HEK293 (cell line): ENCODE data around the gene FRMPD4.

Experiments used
- CTCF ChIA-PET: fragments of 350-600 bp; formaldehyde crosslinking; extraction: SDS; loops from one replicate; lab custom pipeline; 2021; ENCODE audit warnings: antibody characterized with exemption; lab: Yijun Ruan, JAX
- POLR2A ChIA-PET: fragments of 300-600 bp; formaldehyde crosslinking; extraction: SDS; loops from one replicate; lab custom pipeline; 2020; ENCODE audit warnings: antibody characterized with exemption, inconsistent platforms; lab: Yijun Ruan, JAX
- H3K27ac ChIP-seq: fragments of 200-500 bp; sonication (Bioruptor generic); 2 replicates; pipeline ENCODE4 v1.5.1; 2014; ENCODE audit warnings: low read depth, low read length, control low read depth, inconsistent platforms; ENCODE audit errors: extremely low read depth
- H3K36me3 ChIP-seq, 2 experiments: fragments of 200-500 bp in 1 of 2; sonication (Bioruptor generic) in 1 of 2; 1 replicate in 1 of 2; 2 replicates in 1 of 2; pipeline ENCODE4 v1.5.1; 2014 to 2017; ENCODE audit warnings: inconsistent platforms in 2 of 2, low read length in 2 of 2; ENCODE audit not compliant: control insufficient read depth in 2 of 2, insufficient read depth in 1 of 2
- H3K4me1 ChIP-seq: fragments of 200-500 bp; sonication (Bioruptor generic); 2 replicates; pipeline ENCODE4 v1.5.1; 2014; ENCODE audit warnings: mild to moderate bottlenecking, low read length, inconsistent platforms; ENCODE audit not compliant: control insufficient read depth, insufficient read depth
- H3K4me3 ChIP-seq: 2 replicates; pipeline ENCODE4 v1.5.1; 2011; ENCODE audit warnings: low read depth, mild to moderate bottlenecking, control low read depth, low read length, moderate library complexity
- H3K9me3 ChIP-seq: fragments of 200-500 bp; sonication (Bioruptor generic); 2 replicates; pipeline ENCODE4 v1.5.1; 2014; ENCODE audit warnings: low read depth, low read length, inconsistent platforms; ENCODE audit not compliant: control insufficient read depth, insufficient read depth
- GLIS1 ChIP-seq: fragments of 450-650 bp; formaldehyde crosslinking; IDR thresholded peaks from 2 replicates; pipeline ENCODE4 v1.5.1; 2016; ENCODE audit warnings: missing biosample characterization, missing genetic modification characterization
- OSR2 ChIP-seq: fragments of 450-650 bp; formaldehyde crosslinking; IDR thresholded peaks from 2 replicates; pipeline ENCODE4 v1.5.1; 2016; ENCODE audit warnings: missing biosample characterization, missing genetic modification characterization
- SCRT1 ChIP-seq: fragments of 450-650 bp; formaldehyde crosslinking; IDR thresholded peaks from 2 replicates; pipeline ENCODE4 v1.5.1; 2016; ENCODE audit warnings: missing biosample characterization, missing genetic modification characterization, borderline replicate concordance
- ZBTB48 ChIP-seq: fragments of 450-650 bp; formaldehyde crosslinking; IDR thresholded peaks from 2 replicates; pipeline ENCODE4 v1.5.1; 2016; ENCODE audit warnings: missing biosample characterization, missing genetic modification characterization
- ZBTB8A ChIP-seq: fragments of 450-650 bp; formaldehyde crosslinking; IDR thresholded peaks from 2 replicates; pipeline ENCODE4 v1.5.1; 2016; ENCODE audit warnings: missing biosample characterization, missing genetic modification characterization
- ZFP3 ChIP-seq: fragments of 450-650 bp; formaldehyde crosslinking; IDR thresholded peaks from 2 replicates; pipeline ENCODE4 v1.5.1; 2016; ENCODE audit warnings: low read depth, missing biosample characterization, missing genetic modification characterization
- ZFP41 ChIP-seq: fragments of 450-650 bp; formaldehyde crosslinking; IDR thresholded peaks from 2 replicates; pipeline ENCODE4 v1.5.1; 2016; ENCODE audit warnings: missing biosample characterization, missing genetic modification characterization, borderline replicate concordance
- ZNF10 ChIP-seq: fragments of 450-650 bp; formaldehyde crosslinking; IDR thresholded peaks from 2 replicates; pipeline ENCODE4 v1.5.1; 2017; ENCODE audit warnings: missing biosample characterization, missing genetic modification characterization
- ZNF138 ChIP-seq: fragments of 450-650 bp; formaldehyde crosslinking; IDR thresholded peaks from 2 replicates; pipeline ENCODE4 v1.5.1; 2016; ENCODE audit warnings: missing biosample characterization, missing genetic modification characterization, borderline replicate concordance
- ZNF157 ChIP-seq: fragments of 450-650 bp; formaldehyde crosslinking; IDR thresholded peaks from 2 replicates; pipeline ENCODE4 v1.5.1; 2016; ENCODE audit warnings: missing biosample characterization, missing genetic modification characterization
- ZNF223 ChIP-seq: fragments of 450-650 bp; formaldehyde crosslinking; IDR thresholded peaks from 2 replicates; pipeline ENCODE4 v1.5.1; 2016; ENCODE audit warnings: missing biosample characterization, missing genetic modification characterization
- ZNF24 ChIP-seq: fragments of 450-650 bp; formaldehyde crosslinking; IDR thresholded peaks from 2 replicates; pipeline ENCODE4 v1.5.1; 2016; ENCODE audit warnings: missing biosample characterization, missing genetic modification characterization
- ZNF335 ChIP-seq: fragments of 450-650 bp; formaldehyde crosslinking; conservative IDR thresholded peaks from 2 replicates; pipeline ENCODE4 v1.5.1; 2016; ENCODE audit warnings: missing biosample characterization, missing genetic modification characterization
- ZNF391 ChIP-seq: fragments of 450-650 bp; formaldehyde crosslinking; IDR thresholded peaks from 2 replicates; pipeline ENCODE4 v1.5.1; 2016; ENCODE audit warnings: low read depth, missing biosample characterization, missing genetic modification characterization, borderline replicate concordance
- ZNF404 ChIP-seq: fragments of 450-650 bp; formaldehyde crosslinking; IDR thresholded peaks from 2 replicates; pipeline ENCODE4 v1.5.1; 2017; ENCODE audit warnings: missing biosample characterization, missing genetic modification characterization
- ZNF416 ChIP-seq: fragments of 450-650 bp; formaldehyde crosslinking; IDR thresholded peaks from 2 replicates; pipeline ENCODE4 v1.5.1; 2016; ENCODE audit warnings: missing biosample characterization, missing genetic modification characterization
- ZNF596 ChIP-seq: fragments of 450-650 bp; IDR thresholded peaks from 2 replicates; pipeline ENCODE4 v1.5.0; 2018; ENCODE audit warnings: missing biosample characterization, mild to moderate bottlenecking, missing genetic modification characterization, moderate library complexity
- TF ChIP-seq, protein P1 (sequence below): fragments of 450-650 bp; formaldehyde crosslinking; IDR thresholded peaks from 2 replicates; pipeline ENCODE4 v1.5.1; 2016; ENCODE audit warnings: missing biosample characterization, missing genetic modification characterization, borderline replicate concordance
- TF ChIP-seq, protein P2 (sequence below): fragments of 450-650 bp; formaldehyde crosslinking; IDR thresholded peaks from 2 replicates; pipeline ENCODE4 v1.5.1; 2017; ENCODE audit warnings: missing biosample characterization, missing genetic modification characterization
- TF ChIP-seq, protein P3 (sequence below): fragments of 450-650 bp; formaldehyde crosslinking; IDR thresholded peaks from 2 replicates; pipeline ENCODE4 v1.5.1; 2016; ENCODE audit warnings: missing biosample characterization, missing genetic modification characterization
- TF ChIP-seq, protein P4 (sequence below): fragments of 450-650 bp; formaldehyde crosslinking; IDR thresholded peaks from 2 replicates; pipeline ENCODE4 v1.5.1; 2017; ENCODE audit warnings: missing biosample characterization, missing genetic modification characterization

FRMPD4 gene

DNA sequence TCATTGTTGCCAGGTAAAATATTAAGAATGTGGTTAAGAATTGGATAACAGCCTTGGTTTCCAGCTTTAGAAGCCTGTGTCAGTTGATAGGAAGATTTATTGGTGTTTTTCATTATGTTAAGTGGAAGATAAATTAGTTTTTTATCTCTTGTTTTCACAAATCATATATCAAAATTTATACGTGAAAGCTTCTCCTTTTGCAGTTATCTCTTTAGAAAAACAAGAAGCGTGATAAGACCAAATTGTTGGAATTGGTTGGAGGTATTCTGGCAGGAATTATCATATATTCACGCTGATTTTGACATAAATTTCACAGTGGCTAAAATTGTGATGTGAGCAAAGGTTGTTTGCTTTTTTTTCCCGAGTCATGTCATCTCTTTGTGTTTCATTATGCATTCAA, 90.6 kb downstream of the FRMPD4 start (continued):
- TF ChIP-seq ZNF391 (tag by site-specific recombination) (no peak), ZFP3 (tag by site-specific recombination) (no peak)

DNA sequence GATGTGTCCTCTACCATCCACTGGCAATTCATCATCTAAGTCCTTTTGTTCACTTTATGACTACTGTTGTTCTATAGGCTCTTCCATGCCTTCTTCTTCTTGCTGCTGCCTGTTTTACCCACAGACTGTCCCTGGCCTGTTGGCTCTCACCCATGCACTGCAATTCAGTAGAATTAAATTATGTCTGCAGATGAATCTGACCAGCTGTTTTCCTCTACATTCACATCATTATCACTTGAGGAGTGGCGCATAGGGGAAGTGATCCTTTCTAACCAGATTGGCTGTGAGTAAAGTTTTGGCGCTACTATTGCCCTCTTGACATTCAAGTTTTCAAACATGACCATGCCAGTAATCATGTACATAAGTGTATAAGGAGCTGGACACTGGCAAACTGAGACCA, 91.7 kb downstream of the FRMPD4 start:
- POLR2A ChIA-PET = no interaction called here
- Histone ChIP-seq H3K36me3 (no peaks in the 10 kb centered on the region), H3K4me1 (peaks cover 15% of the 10 kb centered on the region), H3K4me3 (no peak overlapping the region), H3K9me3 (no peaks in the 10 kb centered on the region), H3K27ac (peak overlapping the region; percentile 44; the same call in 1 of the 2 replicates)
- TF ChIP-seq ZBTB8A (tag by site-specific recombination) (no peak), ZNF10 (tag by site-specific recombination) (no peak), ZNF416 (tag by site-specific recombination) (no peak), ZNF335 (no peak), ZFP41 (tag by site-specific recombination) (no peak), ZBTB48 (tag by site-specific recombination) (no peak), SCRT1 (tag by site-specific recombination) (no peak), ZNF596 (no peak), ZNF223 (tag by site-specific recombination) (no peak), ZNF157 (no peak), ZNF138 (tag by site-specific recombination) (no peak)
- TF ChIP-seq, protein P1, sequence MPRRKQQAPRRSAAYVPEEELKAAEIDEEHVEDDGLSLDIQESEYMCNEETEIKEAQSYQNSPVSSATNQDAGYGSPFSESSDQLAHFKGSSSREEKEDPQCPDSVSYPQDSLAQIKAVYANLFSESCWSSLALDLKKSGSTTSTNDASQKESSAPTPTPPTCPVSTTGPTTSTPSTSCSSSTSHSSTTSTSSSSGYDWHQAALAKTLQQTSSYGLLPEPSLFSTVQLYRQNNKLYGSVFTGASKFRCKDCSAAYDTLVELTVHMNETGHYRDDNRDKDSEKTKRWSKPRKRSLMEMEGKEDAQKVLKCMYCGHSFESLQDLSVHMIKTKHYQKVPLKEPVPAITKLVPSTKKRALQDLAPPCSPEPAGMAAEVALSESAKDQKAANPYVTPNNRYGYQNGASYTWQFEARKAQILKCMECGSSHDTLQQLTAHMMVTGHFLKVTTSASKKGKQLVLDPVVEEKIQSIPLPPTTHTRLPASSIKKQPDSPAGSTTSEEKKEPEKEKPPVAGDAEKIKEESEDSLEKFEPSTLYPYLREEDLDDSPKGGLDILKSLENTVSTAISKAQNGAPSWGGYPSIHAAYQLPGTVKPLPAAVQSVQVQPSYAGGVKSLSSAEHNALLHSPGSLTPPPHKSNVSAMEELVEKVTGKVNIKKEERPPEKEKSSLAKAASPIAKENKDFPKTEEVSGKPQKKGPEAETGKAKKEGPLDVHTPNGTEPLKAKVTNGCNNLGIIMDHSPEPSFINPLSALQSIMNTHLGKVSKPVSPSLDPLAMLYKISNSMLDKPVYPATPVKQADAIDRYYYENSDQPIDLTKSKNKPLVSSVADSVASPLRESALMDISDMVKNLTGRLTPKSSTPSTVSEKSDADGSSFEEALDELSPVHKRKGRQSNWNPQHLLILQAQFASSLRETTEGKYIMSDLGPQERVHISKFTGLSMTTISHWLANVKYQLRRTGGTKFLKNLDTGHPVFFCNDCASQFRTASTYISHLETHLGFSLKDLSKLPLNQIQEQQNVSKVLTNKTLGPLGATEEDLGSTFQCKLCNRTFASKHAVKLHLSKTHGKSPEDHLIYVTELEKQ (tag by site-specific recombination) = no peak
- TF ChIP-seq, protein P2, sequence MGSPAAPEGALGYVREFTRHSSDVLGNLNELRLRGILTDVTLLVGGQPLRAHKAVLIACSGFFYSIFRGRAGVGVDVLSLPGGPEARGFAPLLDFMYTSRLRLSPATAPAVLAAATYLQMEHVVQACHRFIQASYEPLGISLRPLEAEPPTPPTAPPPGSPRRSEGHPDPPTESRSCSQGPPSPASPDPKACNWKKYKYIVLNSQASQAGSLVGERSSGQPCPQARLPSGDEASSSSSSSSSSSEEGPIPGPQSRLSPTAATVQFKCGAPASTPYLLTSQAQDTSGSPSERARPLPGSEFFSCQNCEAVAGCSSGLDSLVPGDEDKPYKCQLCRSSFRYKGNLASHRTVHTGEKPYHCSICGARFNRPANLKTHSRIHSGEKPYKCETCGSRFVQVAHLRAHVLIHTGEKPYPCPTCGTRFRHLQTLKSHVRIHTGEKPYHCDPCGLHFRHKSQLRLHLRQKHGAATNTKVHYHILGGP (tag by site-specific recombination) = no peak
- TF ChIP-seq, protein P3, sequence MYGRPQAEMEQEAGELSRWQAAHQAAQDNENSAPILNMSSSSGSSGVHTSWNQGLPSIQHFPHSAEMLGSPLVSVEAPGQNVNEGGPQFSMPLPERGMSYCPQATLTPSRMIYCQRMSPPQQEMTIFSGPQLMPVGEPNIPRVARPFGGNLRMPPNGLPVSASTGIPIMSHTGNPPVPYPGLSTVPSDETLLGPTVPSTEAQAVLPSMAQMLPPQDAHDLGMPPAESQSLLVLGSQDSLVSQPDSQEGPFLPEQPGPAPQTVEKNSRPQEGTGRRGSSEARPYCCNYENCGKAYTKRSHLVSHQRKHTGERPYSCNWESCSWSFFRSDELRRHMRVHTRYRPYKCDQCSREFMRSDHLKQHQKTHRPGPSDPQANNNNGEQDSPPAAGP (tag by site-specific recombination) = no peak
- CTCF ChIA-PET = no interaction called here

DNA sequence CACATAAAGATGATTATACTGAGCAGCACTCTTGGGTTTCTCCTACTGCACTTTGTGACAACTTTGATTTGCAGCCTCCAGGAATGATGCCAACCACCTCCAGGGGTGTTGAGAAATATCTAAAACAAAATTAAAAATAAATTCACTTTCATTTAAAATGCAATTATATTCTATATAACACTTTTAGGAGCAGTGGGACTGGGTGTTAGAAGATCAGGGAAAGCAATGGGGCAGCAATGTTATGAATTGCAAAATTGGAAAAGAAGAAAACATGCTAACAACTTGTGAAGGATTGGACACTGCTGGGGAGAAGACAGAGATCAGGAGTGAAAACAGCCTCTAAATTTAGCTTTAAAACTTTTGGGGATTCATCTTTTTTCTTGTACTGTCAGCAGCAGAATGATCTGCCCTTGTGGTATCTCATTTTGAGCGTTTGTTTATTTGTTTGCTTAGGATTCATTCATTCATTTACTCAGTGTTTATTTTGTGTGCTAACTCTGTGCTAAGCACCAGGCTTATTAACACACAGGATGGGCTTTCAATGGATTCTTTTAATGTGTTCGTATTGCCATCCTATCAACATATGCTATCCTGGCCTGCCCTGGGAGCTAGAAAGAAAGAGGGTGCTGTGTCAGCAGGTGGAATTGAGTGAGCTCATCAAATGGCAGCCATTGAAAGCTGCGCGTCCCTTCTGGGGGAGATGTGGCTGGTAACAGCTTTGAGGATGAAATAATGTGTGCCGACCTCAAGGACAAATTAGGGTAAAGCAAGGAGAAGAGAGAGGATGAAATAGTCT, 96.5 kb downstream of the FRMPD4 start:
- ChIA-PET CTCF (interaction anchor here (0.6 to 1.1 kb wide), 2 partner anchors 44 to 46 kb away, joined by 4 read pairs; no protein-coding TSS in a partner anchor), POLR2A (no interaction called here)
- Histone ChIP-seq H3K4me3 (no peak overlapping the region), H3K9me3 (no peaks in the 10 kb centered on the region), H3K4me1 (peaks cover 20% of the 10 kb centered on the region), H3K36me3 (no peaks in the 10 kb centered on the region), H3K27ac (peak overlapping the region; percentile 4; the same call in 1 of the 2 replicates)
- TF ChIP-seq, protein P4, sequence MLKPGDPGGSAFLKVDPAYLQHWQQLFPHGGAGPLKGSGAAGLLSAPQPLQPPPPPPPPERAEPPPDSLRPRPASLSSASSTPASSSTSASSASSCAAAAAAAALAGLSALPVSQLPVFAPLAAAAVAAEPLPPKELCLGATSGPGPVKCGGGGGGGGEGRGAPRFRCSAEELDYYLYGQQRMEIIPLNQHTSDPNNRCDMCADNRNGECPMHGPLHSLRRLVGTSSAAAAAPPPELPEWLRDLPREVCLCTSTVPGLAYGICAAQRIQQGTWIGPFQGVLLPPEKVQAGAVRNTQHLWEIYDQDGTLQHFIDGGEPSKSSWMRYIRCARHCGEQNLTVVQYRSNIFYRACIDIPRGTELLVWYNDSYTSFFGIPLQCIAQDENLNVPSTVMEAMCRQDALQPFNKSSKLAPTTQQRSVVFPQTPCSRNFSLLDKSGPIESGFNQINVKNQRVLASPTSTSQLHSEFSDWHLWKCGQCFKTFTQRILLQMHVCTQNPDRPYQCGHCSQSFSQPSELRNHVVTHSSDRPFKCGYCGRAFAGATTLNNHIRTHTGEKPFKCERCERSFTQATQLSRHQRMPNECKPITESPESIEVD (tag by site-specific recombination) = peak; percentile 66; the same call in 1 of the 2 replicates
- TF ChIP-seq ZNF24 (tag by site-specific recombination) = peak; percentile 75
- TF ChIP-seq ZNF404 (tag by site-specific recombination) = no peak
- TF ChIP-seq OSR2 (tag by site-specific recombination) = peak; percentile 56; the same call in 1 of the 2 replicates
- TF ChIP-seq GLIS1 (tag by site-specific recombination) = peak; percentile 44
